Stimulated activated naive CD8-positive, alpha-beta T cell treated with anti-CD3 and anti-CD28 coated beads, Interleukin-15, amount 100 ng/mL, for 72 hours (primary cell): ENCODE results near the gene ICE1.
A peak's percentile ranks its signal among the peaks of the same experiment; 100 is the strongest.
"Not testable (repeated sequence)": the region's sequence is repeated elsewhere in the genome, so short reads cannot be mapped to it uniquely, and the experiment has no call there.

ENCODE experiments used
- ATAC-seq: fragments of 150-1000 bp; cut with Tn5 transposase; 2 replicates; pipeline ENCODE4 v1.10.0; 2021; ENCODE audit warnings: mild to moderate bottlenecking, moderate library complexity
- DNase-seq, 2 donors: peaks; one replicate each; pipeline ENCODE4 v3.0.0; 2021 to 2022
- H3K27ac Mint-ChIP-seq, 2 donors: one replicate each; pipeline ENCODE4 v1.8.0; 2022; ENCODE audit warnings: mild to moderate bottlenecking in 2 of 2, mixed read lengths in 2 of 2, moderate library complexity in 2 of 2
- H3K27me3 Mint-ChIP-seq: one replicate; pipeline ENCODE4 v1.8.0; 2022; ENCODE audit warnings: mixed read lengths
- H3K4me1 Mint-ChIP-seq: one replicate; pipeline ENCODE4 v1.8.0; 2022; ENCODE audit warnings: mild to moderate bottlenecking, mixed read lengths
- H3K4me3 Mint-ChIP-seq, 2 donors: one replicate each; pipeline ENCODE4 v1.8.0; 2022; ENCODE audit warnings: mild to moderate bottlenecking in 2 of 2, mixed read lengths in 2 of 2, moderate library complexity in 1 of 2
- H3K9me3 Mint-ChIP-seq, 2 donors: one replicate each; pipeline ENCODE4 v1.8.0; 2022; ENCODE audit warnings: mixed read lengths in 2 of 2

ICE1 gene

DNA sequence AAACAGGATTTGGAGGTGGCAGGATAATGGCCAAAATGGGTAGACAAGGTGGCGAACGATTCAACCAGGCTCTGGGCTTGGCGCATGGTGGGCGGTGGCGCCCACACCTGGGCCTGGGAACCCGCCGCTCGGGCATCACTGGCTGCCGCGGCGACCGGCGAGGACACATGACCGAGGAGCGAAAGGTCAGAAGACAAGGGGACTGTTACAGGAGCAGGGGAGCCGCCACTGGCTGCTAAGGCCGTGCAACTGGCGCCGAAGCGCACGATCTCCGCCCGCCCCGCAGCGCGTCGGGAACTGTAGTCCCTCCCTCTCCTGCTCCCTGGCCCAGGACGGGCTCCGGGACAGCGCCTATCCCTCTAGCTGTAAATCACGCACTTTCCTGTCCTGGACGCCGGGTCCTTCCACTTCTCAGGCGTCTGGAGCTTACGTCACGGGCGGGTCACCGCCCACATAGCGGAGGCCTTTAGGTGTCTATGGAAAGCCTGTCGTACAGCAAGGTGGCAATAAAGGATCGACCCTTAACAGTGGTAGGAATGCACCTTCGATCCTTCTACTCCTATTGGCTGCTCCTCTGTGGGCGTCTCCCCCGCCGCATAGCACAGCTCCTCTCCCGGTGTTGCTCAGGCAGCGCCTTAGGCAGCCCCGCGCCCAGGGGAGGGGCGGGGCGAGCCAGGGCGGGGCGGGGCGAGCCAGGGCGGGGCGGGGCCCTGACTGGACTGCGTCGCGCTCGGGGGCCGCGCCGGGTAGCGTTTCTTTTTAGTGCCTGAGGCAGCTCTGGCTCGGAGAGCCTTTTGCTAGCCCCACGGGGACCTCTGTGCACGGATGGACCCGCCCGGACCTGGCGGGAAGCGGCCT lies at the start of gene ICE1:
Gene ICE1, plus strand, starts transcription at position 717 of the 858 bp plus-strand sequence. CDS start 239 bp downstream, outside the sequence.
- peak within 1 kb of the TSS in 1 of 2 donors; percentile 93 for H3K4me3 Mint-ChIP-seq
- H3K27ac Mint-ChIP-seq = peak within 1 kb of the TSS; percentile 94 to 98
- no peaks in the 10 kb centered on the region for H3K27me3 Mint-ChIP-seq
- DNase-seq (peak; percentile 91 to 95), ATAC-seq (peak; percentile 90)
- H3K9me3 Mint-ChIP-seq = no peaks in the 10 kb centered on the region
- peaks cover 18% of the 10 kb centered on the region for H3K4me1 Mint-ChIP-seq

DNA sequence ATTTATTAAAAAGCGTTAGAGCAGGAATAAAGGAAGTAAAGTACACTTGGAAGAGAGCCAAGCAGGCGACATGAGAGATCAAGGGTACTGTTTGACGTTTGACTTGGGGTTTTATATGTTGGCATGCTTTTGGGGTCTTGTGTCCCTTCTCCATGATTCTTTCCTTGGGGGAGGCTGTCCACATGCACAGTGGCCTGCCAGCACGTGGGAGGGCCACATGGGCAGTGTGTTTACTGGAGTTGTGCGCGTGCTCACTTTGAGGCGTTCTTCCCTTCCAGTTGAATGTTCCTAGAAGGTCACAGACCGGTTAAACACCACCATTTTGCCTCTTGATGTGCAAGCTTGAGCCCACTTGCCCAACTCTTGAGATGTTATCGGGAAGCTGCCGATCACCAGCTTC lies 49.5 kb upstream of the ICE1 start:
- no peaks in the 10 kb centered on the region for H3K27me3 Mint-ChIP-seq

GRCh38 chr5:5373351-5373989 lies 49.0 kb upstream of the ICE1 start:
- ATAC-seq = no peak
- Mint-ChIP-seq H3K4me3 (no peak overlapping the region), H3K27me3 (no peaks in the 10 kb centered on the region), H3K4me1 (no peaks in the 10 kb centered on the region), H3K27ac (no peak overlapping the region), H3K9me3 (no peaks in the 10 kb centered on the region)
- no peak for DNase-seq

More for the DNA sequence above, 49.5 kb upstream of the ICE1 start:
- no peak overlapping the region for H3K4me3 Mint-ChIP-seq
- ATAC-seq (no peak), DNase-seq (no peak)
- H3K9me3 Mint-ChIP-seq = no peaks in the 10 kb centered on the region
- H3K27ac Mint-ChIP-seq = no peak overlapping the region
- no peaks in the 10 kb centered on the region for H3K4me1 Mint-ChIP-seq

DNA sequence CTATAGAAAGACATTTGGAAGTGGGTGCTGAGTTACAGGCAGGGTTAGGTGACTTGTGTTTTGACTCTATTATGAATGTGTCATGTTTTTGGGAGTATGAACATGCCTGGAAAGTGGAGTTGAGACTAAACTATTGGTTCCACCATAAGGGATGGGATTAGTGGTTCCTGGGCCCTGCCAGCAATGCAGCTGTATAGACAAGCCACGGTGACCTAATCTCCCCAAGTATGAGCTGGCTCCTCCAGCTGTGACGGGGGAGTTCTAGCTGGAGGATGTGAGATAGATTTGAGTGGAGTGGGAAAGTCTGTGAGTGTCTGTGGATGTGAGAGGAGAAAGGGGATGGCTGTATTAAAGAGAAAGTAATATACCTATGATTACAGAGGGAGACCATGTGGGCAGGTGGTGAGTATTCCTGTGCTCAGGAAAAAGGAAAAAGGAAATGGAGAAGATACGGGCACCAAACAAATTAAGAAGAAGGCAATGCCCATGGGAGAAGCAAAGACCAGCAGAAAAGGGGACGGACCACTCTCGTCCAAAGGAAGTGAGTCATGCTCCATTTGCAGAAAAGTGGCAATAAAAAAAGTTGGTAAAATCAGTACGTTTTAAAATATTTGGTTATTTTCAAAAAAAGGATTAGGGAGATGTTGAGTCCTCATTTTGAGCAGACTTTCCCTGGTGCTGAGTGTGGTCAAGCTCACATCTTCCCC lies 48.3 kb upstream of the ICE1 start:
- no peak for ATAC-seq
- no peak for DNase-seq
- Mint-ChIP-seq H3K9me3 (no peaks in the 10 kb centered on the region), H3K4me3 (no peak overlapping the region), H3K27ac (no peak overlapping the region), H3K4me1 (no peaks in the 10 kb centered on the region), H3K27me3 (no peaks in the 10 kb centered on the region)

- Mint-ChIP-seq H3K4me3 (no peak overlapping the region), H3K27me3 (no peaks in the 10 kb centered on the region), H3K4me1 (no peaks in the 10 kb centered on the region), H3K9me3 (no peaks in the 10 kb centered on the region), H3K27ac (no peak overlapping the region)
- DNase-seq = no peak
- no peak for ATAC-seq
Observed at GRCh38 chr5:5377780-5378179, 44.7 kb upstream of the ICE1 start.

GRCh38 chr5:5378531-5378930 lies 43.9 kb upstream of the ICE1 start:
- DNase-seq (no peak), ATAC-seq (no peak)
- Mint-ChIP-seq H3K27ac (no peak overlapping the region), H3K4me1 (no peaks in the 10 kb centered on the region), H3K27me3 (no peaks in the 10 kb centered on the region), H3K4me3 (no peak overlapping the region), H3K9me3 (no peaks in the 10 kb centered on the region)

DNA sequence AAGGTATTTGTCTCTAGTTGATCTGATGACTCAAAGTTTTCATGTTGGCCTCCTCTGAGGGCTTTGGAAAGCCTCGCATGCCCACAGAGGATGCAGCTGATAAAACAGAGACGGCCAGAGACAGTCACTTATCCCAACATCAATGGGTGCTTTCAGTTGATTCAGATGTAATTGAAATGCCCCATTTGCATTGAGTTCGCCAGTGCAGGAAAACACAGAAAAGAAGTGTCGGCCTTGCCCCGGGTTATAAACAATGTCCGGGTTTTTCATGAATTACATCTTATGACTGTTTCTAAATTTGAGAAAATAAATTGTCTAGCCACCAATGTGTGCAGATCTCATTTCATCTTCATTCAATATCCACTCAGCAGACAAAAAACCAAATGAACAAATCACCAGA lies 42.2 kb upstream of the ICE1 start:
- DNase-seq = no peak
- H3K27ac Mint-ChIP-seq = no peak overlapping the region
- ATAC-seq = no peak
- no peaks in the 10 kb centered on the region for H3K27me3 Mint-ChIP-seq
- no peaks in the 10 kb centered on the region for H3K9me3 Mint-ChIP-seq
- H3K4me1 Mint-ChIP-seq = no peaks in the 10 kb centered on the region
- no peak overlapping the region for H3K4me3 Mint-ChIP-seq

DNA sequence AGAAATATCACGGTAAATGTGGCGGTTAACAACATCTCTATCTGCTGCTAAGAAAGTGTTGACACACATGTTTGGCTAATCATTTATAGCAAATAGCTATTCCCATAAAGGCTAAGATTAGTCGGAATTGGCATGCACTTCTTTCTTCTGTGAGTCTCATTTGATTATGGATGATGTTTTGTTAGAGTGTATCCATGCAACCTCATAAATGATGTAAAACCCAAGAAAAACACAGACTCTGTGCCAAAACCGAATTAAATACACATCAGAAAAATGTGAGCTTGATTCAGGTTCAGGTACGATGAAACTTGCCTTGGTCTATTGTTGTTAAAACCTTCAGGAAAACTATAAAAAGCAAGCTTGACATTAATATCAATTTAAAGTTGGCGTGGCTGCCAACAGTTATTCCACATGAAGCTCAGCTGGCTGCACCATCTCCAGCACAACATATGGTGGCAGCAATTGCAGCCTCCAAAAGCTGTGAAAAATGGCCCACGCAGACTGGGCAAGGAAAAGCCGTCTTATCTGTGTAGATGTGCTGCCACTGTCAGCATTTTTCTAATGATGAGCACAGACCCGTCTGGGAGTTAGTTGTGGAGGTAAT lies 41.1 kb upstream of the ICE1 start:
- no peaks in the 10 kb centered on the region for H3K4me1 Mint-ChIP-seq
- H3K27ac Mint-ChIP-seq = no peak overlapping the region
- H3K27me3 Mint-ChIP-seq = no peaks in the 10 kb centered on the region
- no peak for DNase-seq
- no peaks in the 10 kb centered on the region for H3K9me3 Mint-ChIP-seq
- ATAC-seq = no peak
- no peak overlapping the region for H3K4me3 Mint-ChIP-seq

DNA sequence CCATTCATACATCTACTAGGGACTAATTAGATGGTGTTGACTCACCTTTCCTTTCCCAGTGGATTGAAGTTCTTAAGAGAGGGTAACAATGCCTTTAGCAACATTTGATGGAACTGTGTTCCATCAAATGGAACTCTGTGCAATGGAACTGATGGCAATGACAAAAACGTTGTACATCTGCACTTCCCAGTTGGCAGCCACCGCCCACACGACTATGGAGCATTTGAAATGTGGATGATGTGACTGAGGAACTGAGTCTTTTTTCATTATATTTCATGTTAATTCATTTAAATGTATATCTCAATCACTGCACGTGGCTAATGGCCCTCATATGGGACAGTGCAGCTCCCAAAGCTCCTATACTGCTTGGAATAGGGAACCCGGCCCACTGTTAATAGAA lies 39.0 kb upstream of the ICE1 start:
- no peaks in the 10 kb centered on the region for H3K27me3 Mint-ChIP-seq
- no peaks in the 10 kb centered on the region for H3K9me3 Mint-ChIP-seq
- DNase-seq (no peak), ATAC-seq (no peak)
- H3K4me3 Mint-ChIP-seq = no peak overlapping the region
- H3K27ac Mint-ChIP-seq = no peak overlapping the region
- no peaks in the 10 kb centered on the region for H3K4me1 Mint-ChIP-seq

GRCh38 chr5:5384660-5385330 lies 37.7 kb upstream of the ICE1 start:
- H3K9me3 Mint-ChIP-seq = no peaks in the 10 kb centered on the region
- no peak for DNase-seq
- H3K27me3 Mint-ChIP-seq = no peaks in the 10 kb centered on the region
- peak overlapping the region in 1 of 2 donors; percentile 41 for H3K27ac Mint-ChIP-seq
- no peaks in the 10 kb centered on the region for H3K4me1 Mint-ChIP-seq
- no peak for ATAC-seq
- H3K4me3 Mint-ChIP-seq = no peak overlapping the region

DNA sequence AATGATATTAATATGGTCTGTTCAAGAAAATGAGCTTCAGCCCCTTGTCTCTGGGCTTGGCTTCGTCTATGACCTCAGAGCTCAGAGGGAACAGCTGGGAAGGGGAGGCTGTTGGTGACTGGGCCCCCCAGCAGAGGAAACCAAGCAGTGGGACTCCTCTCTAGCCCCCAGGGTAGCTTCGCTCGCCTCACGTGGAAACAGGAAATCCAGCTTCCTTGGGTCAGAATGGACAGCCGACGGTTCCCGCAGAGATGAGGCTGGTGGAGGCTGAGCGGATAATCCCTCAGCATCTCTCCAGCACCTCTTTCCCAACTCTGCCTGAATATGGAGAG lies 37.2 kb upstream of the ICE1 start:
- no peak overlapping the region for H3K4me3 Mint-ChIP-seq
- H3K27me3 Mint-ChIP-seq = no peaks in the 10 kb centered on the region
- no peak for ATAC-seq
- no peak overlapping the region for H3K27ac Mint-ChIP-seq
- H3K9me3 Mint-ChIP-seq = no peaks in the 10 kb centered on the region
- H3K4me1 Mint-ChIP-seq = no peaks in the 10 kb centered on the region
- no peak for DNase-seq

DNA sequence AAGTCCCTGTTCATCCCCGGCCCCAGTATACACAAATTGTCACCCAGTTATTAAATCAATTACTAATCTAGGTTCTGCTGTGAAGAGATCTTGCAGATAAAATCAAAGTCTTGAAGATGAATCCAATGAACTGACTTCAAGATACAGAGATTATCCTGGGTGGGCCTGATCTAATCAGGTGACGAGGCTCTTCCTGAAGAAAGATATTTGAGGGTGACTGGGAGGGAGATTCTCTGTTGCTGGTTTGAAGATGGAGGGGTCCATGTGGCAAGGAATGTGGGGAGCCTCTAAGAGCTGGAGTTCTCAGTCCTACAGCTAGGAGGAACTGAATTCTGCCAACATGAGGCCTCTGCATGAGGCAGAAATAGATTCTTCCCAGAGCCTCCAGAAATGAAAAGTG lies 36.1 kb upstream of the ICE1 start:
- H3K4me3 Mint-ChIP-seq = no peak overlapping the region
- DNase-seq (no peak), ATAC-seq (no peak)
- no peaks in the 10 kb centered on the region for H3K27me3 Mint-ChIP-seq
- H3K9me3 Mint-ChIP-seq = no peaks in the 10 kb centered on the region
- no peaks in the 10 kb centered on the region for H3K4me1 Mint-ChIP-seq
- H3K27ac Mint-ChIP-seq = no peak overlapping the region

GRCh38 chr5:5387192-5387591 lies 35.3 kb upstream of the ICE1 start:
- Mint-ChIP-seq H3K27ac (no peak overlapping the region), H3K4me1 (no peaks in the 10 kb centered on the region), H3K9me3 (no peaks in the 10 kb centered on the region), H3K27me3 (no peaks in the 10 kb centered on the region), H3K4me3 (no peak overlapping the region)
- DNase-seq (no peak), ATAC-seq (no peak)

GRCh38 chr5:5387777-5388176 lies 34.7 kb upstream of the ICE1 start:
- Mint-ChIP-seq H3K4me3 (no peak overlapping the region), H3K27ac (no peak overlapping the region), H3K27me3 (no peaks in the 10 kb centered on the region), H3K9me3 (no peaks in the 10 kb centered on the region), H3K4me1 (no peaks in the 10 kb centered on the region)
- no peak for ATAC-seq
- DNase-seq = no peak

GRCh38 chr5:5390121-5390869 lies 32.2 kb upstream of the ICE1 start:
- DNase-seq, H3K4me1 Mint-ChIP-seq, H3K9me3 Mint-ChIP-seq, H3K27me3 Mint-ChIP-seq, H3K27ac Mint-ChIP-seq, ATAC-seq, H3K4me3 Mint-ChIP-seq: not testable (repeated sequence)
